HG03520 (cell line): ENCODE results near the gene C1orf226.
A peak's percentile ranks its signal among the peaks of the same experiment; 100 is the strongest.
"Not testable (repeated sequence)": the region's sequence is repeated elsewhere in the genome, so short reads cannot be mapped to it uniquely, and the experiment has no call there.

ENCODE experiments used
- ATAC-seq: cut with Tn5 transposase; IDR thresholded peaks from one replicate; pipeline ENCODE4 v1.9.1; 2021; ENCODE audit warnings: mild to moderate bottlenecking, moderate library complexity; ENCODE audit not compliant: unreplicated experiment

Gene C1orf226

GRCh38 chr1:162381383-162381782 is at the start of gene C1orf226:
Gene C1orf226 (plus strand): TSS chr1:162381728. CDS start chr1:162381902, 174 bp downstream.
- ATAC-seq: no peak

GRCh38 chr1:162333991-162334390 is 47.5 kb upstream of the C1orf226 start:
- no peak for ATAC-seq

- no peak for ATAC-seq
These were observed 46.4 kb upstream of the C1orf226 start for GRCh38 chr1:162335126-162335525.

GRCh38 chr1:162336621-162337285 is 44.8 kb upstream of the C1orf226 start:
- ATAC-seq: no peak

GRCh38 chr1:162342452-162342983 is 39.0 kb upstream of the C1orf226 start:
- no peak for ATAC-seq

- no peak for ATAC-seq
These were observed 38.1 kb upstream of the C1orf226 start for GRCh38 chr1:162343470-162343869.

- no peak for ATAC-seq
These were observed 34.2 kb upstream of the C1orf226 start for GRCh38 chr1:162347281-162347680.

GRCh38 chr1:162349635-162350330 is 31.7 kb upstream of the C1orf226 start:
- ATAC-seq: no peak

- no peak for ATAC-seq
These were observed 30.2 kb upstream of the C1orf226 start for GRCh38 chr1:162351246-162351842.

- not testable (repeated sequence) for ATAC-seq
These were observed 29.7 kb upstream of the C1orf226 start for GRCh38 chr1:162351874-162352273.

GRCh38 chr1:162353078-162353477 is 28.4 kb upstream of the C1orf226 start:
- no peak for ATAC-seq

- no peak for ATAC-seq
These were observed 27.8 kb upstream of the C1orf226 start for GRCh38 chr1:162353702-162354101.

GRCh38 chr1:162357681-162358266 is 23.8 kb upstream of the C1orf226 start:
- no peak for ATAC-seq

GRCh38 chr1:162358928-162359327 is 22.6 kb upstream of the C1orf226 start:
- no peak for ATAC-seq

GRCh38 chr1:162359523-162360236 is 21.8 kb upstream of the C1orf226 start:
- ATAC-seq: no peak

GRCh38 chr1:162360237-162360873 is 21.2 kb upstream of the C1orf226 start:
- no peak for ATAC-seq

- no peak for ATAC-seq
These were observed 20.7 kb upstream of the C1orf226 start for GRCh38 chr1:162360874-162361260.

GRCh38 chr1:162361349-162361748 is 20.2 kb upstream of the C1orf226 start:
- peak; percentile 22 for ATAC-seq

- ATAC-seq: no peak
These were observed 17.7 kb upstream of the C1orf226 start for GRCh38 chr1:162363823-162364222.

GRCh38 chr1:162364498-162364897 is 17.0 kb upstream of the C1orf226 start:
- ATAC-seq: no peak
